SK-N-MC (cell line): Measurements from ENCODE around the gene GABRG3.

Experiments
- EZH2 ChIP-seq: fragments of 200-600 bp; sonication (generic); IDR thresholded peaks from one replicate; pipeline ENCODE4 v1.6.1; 2017; ENCODE audit warnings: antibody characterized with exemption
- FOXP2 ChIP-seq: optimal IDR thresholded peaks from 2 replicates; pipeline ENCODE3; 2011; ENCODE audit warnings: mild to moderate bottlenecking, moderate library complexity; ENCODE audit not compliant: insufficient read depth; ENCODE audit errors: extremely low read length, control extremely low read depth
- POLR2AphosphoS5 ChIP-seq: IDR thresholded peaks from 2 replicates; pipeline ENCODE4 v1.6.1; 2012; ENCODE audit warnings: mild to moderate bottlenecking, low read depth, low read length, borderline replicate concordance

DNA sequence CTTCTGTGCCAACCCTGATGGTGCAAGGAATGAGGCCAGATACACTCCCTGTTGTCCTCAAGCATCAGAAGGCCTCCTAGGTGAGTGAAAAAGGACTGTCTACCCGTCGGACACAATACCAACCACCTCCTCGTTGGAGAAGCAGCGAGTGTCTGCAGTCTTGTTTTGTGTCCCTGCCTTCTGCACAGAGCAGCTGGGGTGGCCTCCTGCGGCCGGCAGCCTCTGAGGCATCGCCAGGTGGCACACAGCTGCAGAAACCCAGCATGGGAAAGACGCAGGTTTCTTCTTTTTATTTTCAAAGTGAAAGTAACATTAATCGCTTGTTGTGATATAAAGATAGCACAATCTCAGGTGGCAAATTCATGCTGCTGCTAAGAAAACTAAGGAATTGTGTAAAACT, 618.3 kb downstream of the GABRG3 start:
- TF ChIP-seq POLR2AphosphoS5 (no peak), EZH2 (no peak), FOXP2 (no peak)
